Fibroblast of mammary gland (primary cell): Measurements from ENCODE around the gene KIZ.

Experiments used
- DNase-seq: peaks from one replicate; pipeline ENCODE4 v3.0.0-alpha.2; 2010; ENCODE audit warnings: low read depth
- H3K4me3 ChIP-seq: 2 replicates; pipeline ENCODE4 v1.5.1; 2011; ENCODE audit warnings: low read depth, mild to moderate bottlenecking, low read length, moderate library complexity; ENCODE audit not compliant: control insufficient read depth
- CTCF ChIP-seq: conservative IDR thresholded peaks from 2 replicates; pipeline ENCODE4 v1.5.1; 2011; ENCODE audit warnings: low read depth, low read length, inconsistent platforms; ENCODE audit not compliant: control insufficient read depth, insufficient read depth

The KIZ gene

GRCh38 chr20:21232546-21233280, 106.8 kb downstream of the KIZ start:
- no peak for DNase-seq
- no peak for TF ChIP-seq CTCF
- H3K4me3 ChIP-seq = no peak overlapping the region

- no peak for TF ChIP-seq CTCF
- H3K4me3 ChIP-seq = no peak overlapping the region
- no peak for DNase-seq
Observed at GRCh38 chr20:21234324-21234723, 108.4 kb downstream of the KIZ start.

- H3K4me3 ChIP-seq = no peak overlapping the region
- DNase-seq = no peak
- no peak for TF ChIP-seq CTCF
Observed at GRCh38 chr20:21234806-21235483, 109.1 kb downstream of the KIZ start.

- H3K4me3 ChIP-seq = no peak overlapping the region
- DNase-seq = peak; percentile 74
- peak; percentile 82 for TF ChIP-seq CTCF
Observed at GRCh38 chr20:21235484-21236445, 109.9 kb downstream of the KIZ start.

GRCh38 chr20:21237956-21238799, 112.3 kb downstream of the KIZ start:
- TF ChIP-seq CTCF = no peak

More at GRCh38 chr20:21237956-21238799, 112.3 kb downstream of the KIZ start:
- no peak for DNase-seq
- no peak overlapping the region for H3K4me3 ChIP-seq
